K562 (cell line): ENCODE data around the gene AKAP13.

Source experiments
- CTCF ChIP-seq, 3 experiments: IDR thresholded peaks in 2 of 3; conservative IDR thresholded peaks in 1 of 3; 2 replicates each; pipeline ENCODE4 v1.5.1; 2011 to 2012; ENCODE audit warnings: low read length in 3 of 3, mild to moderate bottlenecking in 3 of 3, control low read depth in 2 of 3, improper control_type of control experiment in 1 of 3, inconsistent platforms in 1 of 3, low read depth in 1 of 3, mixed read lengths in 1 of 3, moderate library complexity in 1 of 3; ENCODE audit not compliant: insufficient read depth in 2 of 3
- ZNF764 ChIP-seq: fragments of 250-450 bp; sonication (Bioruptor Pico); IDR thresholded peaks from 2 replicates; pipeline ENCODE4 v1.4.0; 2020; ENCODE audit warnings: low read depth, mild to moderate bottlenecking, moderate library complexity

- TF ChIP-seq CTCF (IDR thresholded peaks at IDR 0.05 in 2 of 3, conservative IDR thresholded peaks at IDR 0.05 in 1 of 3; ENCODE audit: insufficient read depth in 2 of 3, low read depth in 1 of 3, low read length in 3 of 3), result no peak
- TF ChIP-seq ZNF764 (CRISPR knock-in tag), result no peak
These were observed 374.6 kb downstream of the AKAP13 start for GRCh38 chr15:85754989-85755388.
